ENCODE data around the gene RANBP10. TPM values are rescaled to one million over a fixed set of nuclear protein-coding genes. Genes with fewer than 3 reads are reported as not detected.

The RANBP10 gene
- total RNA-seq, 3 donors from 2014 or later, result 7.7 to 13.2 (median 13.1) TPM

GRCh38 chr16:67833030-67833414 lies 26.7 kb upstream of the RANBP10 start:
- H3K4me3 ChIP-seq, result peak overlapping the region; percentile 83 to 92 (median 90)
- no peak for TF ChIP-seq CTCF (IDR thresholded peaks at IDR 0.05)
- no peak for TF ChIP-seq POLR2A (IDR thresholded peaks at IDR 0.05)
- TF ChIP-seq POLR2AphosphoS5 (IDR thresholded peaks at IDR 0.05), result no peak

GRCh38 chr16:67828651-67829050 lies 22.3 kb upstream of the RANBP10 start:
- Histone ChIP-seq H3K4me3 (no peak overlapping the region), H3K27me3 (no peaks in the 10 kb centered on the region), H3K36me3 (no peaks in the 10 kb centered on the region), H3K9me3 (no peaks in the 10 kb centered on the region), H3K27ac (no peak overlapping the region), H3K4me1 (no peaks in the 10 kb centered on the region)
- TF ChIP-seq POLR2AphosphoS5 (IDR thresholded peaks at IDR 0.05) (no peak), CTCF (IDR thresholded peaks at IDR 0.05) (no peak), POLR2A (IDR thresholded peaks at IDR 0.05) (no peak)
- no peak for DNase-seq (ENCODE audit: low spot score in 2 of 2)
- intact Hi-C loops (cut with DNase I; ENCODE audit: low total_unique reads), result no loop called here

More at GRCh38 chr16:67833030-67833414, 26.7 kb upstream of the RANBP10 start:
- Histone ChIP-seq H3K27me3 (no peaks in the 10 kb centered on the region), H3K36me3 (no peaks in the 10 kb centered on the region), H3K9me3 (no peaks in the 10 kb centered on the region), H3K4me1 (peaks cover 0 to 5% of the 10 kb centered on the region in 2 donors), H3K27ac (peak overlapping the region; percentile 72)
- intact Hi-C loops (cut with DNase I; ENCODE audit: low total_unique reads), result loop anchor here (2.0 kb wide), 1 partner anchor 34 kb away; no protein-coding TSS in a partner anchor
- no peak for DNase-seq (ENCODE audit: low spot score in 2 of 2)

GRCh38 chr16:67825906-67826305 lies 19.5 kb upstream of the RANBP10 start:
- no peak for TF ChIP-seq CTCF (IDR thresholded peaks at IDR 0.05)
- TF ChIP-seq POLR2AphosphoS5 (IDR thresholded peaks at IDR 0.05), result no peak
- no peak for TF ChIP-seq POLR2A (IDR thresholded peaks at IDR 0.05)
- intact Hi-C loops (cut with DNase I; ENCODE audit: low total_unique reads), result no loop called here
- H3K27ac ChIP-seq, result no peak overlapping the region

GRCh38 chr16:67825119-67825518 lies 18.8 kb upstream of the RANBP10 start:
- no peak for DNase-seq (ENCODE audit: low spot score in 2 of 2)
- Histone ChIP-seq H3K4me1 (no peaks in the 10 kb centered on the region), H3K4me3 (no peak overlapping the region), H3K27me3 (no peaks in the 10 kb centered on the region), H3K36me3 (no peaks in the 10 kb centered on the region), H3K9me3 (no peaks in the 10 kb centered on the region), H3K27ac (no peak overlapping the region)
- intact Hi-C loops (cut with DNase I; ENCODE audit: low total_unique reads), result no loop called here
- TF ChIP-seq POLR2AphosphoS5 (IDR thresholded peaks at IDR 0.05) (no peak), CTCF (IDR thresholded peaks at IDR 0.05) (no peak), POLR2A (IDR thresholded peaks at IDR 0.05) (no peak)

More at GRCh38 chr16:67825906-67826305, 19.5 kb upstream of the RANBP10 start:
- no peaks in the 10 kb centered on the region for H3K27me3 ChIP-seq
- no peaks in the 10 kb centered on the region for H3K4me1 ChIP-seq
- no peak overlapping the region for H3K4me3 ChIP-seq
- H3K9me3 ChIP-seq, result no peaks in the 10 kb centered on the region
- DNase-seq (ENCODE audit: low spot score in 2 of 2), result no peak
- no peaks in the 10 kb centered on the region for H3K36me3 ChIP-seq

GRCh38 chr16:67822511-67822910 lies 16.2 kb upstream of the RANBP10 start:
- no peak overlapping the region for H3K4me3 ChIP-seq
- intact Hi-C loops (cut with DNase I; ENCODE audit: low total_unique reads), result no loop called here
- H3K4me1 ChIP-seq, result no peaks in the 10 kb centered on the region
- no peak overlapping the region for H3K27ac ChIP-seq
- H3K36me3 ChIP-seq, result no peaks in the 10 kb centered on the region
- no peaks in the 10 kb centered on the region for H3K9me3 ChIP-seq
- no peak for DNase-seq (ENCODE audit: low spot score in 2 of 2)
- TF ChIP-seq CTCF (IDR thresholded peaks at IDR 0.05) (no peak), POLR2A (IDR thresholded peaks at IDR 0.05) (no peak), POLR2AphosphoS5 (IDR thresholded peaks at IDR 0.05) (no peak)
- H3K27me3 ChIP-seq, result no peaks in the 10 kb centered on the region

Measured in breast epithelium (tissue), 4 donors.